ENCODE data around the gene KCNMB2.

The KCNMB2 gene

GRCh38 chr3:178826435-178827123 lies 290.3 kb downstream of the KCNMB2 start:
- TF ChIP-seq GATA3 (IDR thresholded peaks at IDR 0.05; ENCODE audit: low read depth, low read length) (no peak), GATA2 (IDR thresholded peaks at IDR 0.05; ENCODE audit: low read depth, low read length) (no peak)

GRCh38 chr3:178827285-178827856 lies 291.1 kb downstream of the KCNMB2 start:
- TF ChIP-seq GATA3 (IDR thresholded peaks at IDR 0.05; ENCODE audit: low read depth, low read length) (no peak), GATA2 (IDR thresholded peaks at IDR 0.05; ENCODE audit: low read depth, low read length) (no peak)

GRCh38 chr3:178833695-178834094 lies 297.5 kb downstream of the KCNMB2 start:
- no peak for TF ChIP-seq GATA2 (IDR thresholded peaks at IDR 0.05; ENCODE audit: low read depth, low read length)
- TF ChIP-seq GATA3 (IDR thresholded peaks at IDR 0.05; ENCODE audit: low read depth, low read length) = no peak

GRCh38 chr3:178835033-178835432 lies 298.8 kb downstream of the KCNMB2 start:
- TF ChIP-seq GATA2 (IDR thresholded peaks at IDR 0.05; ENCODE audit: low read depth, low read length) (no peak), GATA3 (IDR thresholded peaks at IDR 0.05; ENCODE audit: low read depth, low read length) (no peak)

- TF ChIP-seq GATA2 (IDR thresholded peaks at IDR 0.05; ENCODE audit: low read depth, low read length) (no peak), GATA3 (IDR thresholded peaks at IDR 0.05; ENCODE audit: low read depth, low read length) (no peak)
Observed at GRCh38 chr3:178837512-178837911, 301.3 kb downstream of the KCNMB2 start.

GRCh38 chr3:178840586-178840985 lies 304.4 kb downstream of the KCNMB2 start:
- no peak for TF ChIP-seq GATA3 (IDR thresholded peaks at IDR 0.05; ENCODE audit: low read depth, low read length)
- TF ChIP-seq GATA2 (IDR thresholded peaks at IDR 0.05; ENCODE audit: low read depth, low read length) = no peak

GRCh38 chr3:178841011-178841410 lies 304.8 kb downstream of the KCNMB2 start:
- TF ChIP-seq GATA2 (IDR thresholded peaks at IDR 0.05; ENCODE audit: low read depth, low read length) (no peak), GATA3 (IDR thresholded peaks at IDR 0.05; ENCODE audit: low read depth, low read length) (no peak)

- TF ChIP-seq GATA3 (IDR thresholded peaks at IDR 0.05; ENCODE audit: low read depth, low read length) (no peak), GATA2 (IDR thresholded peaks at IDR 0.05; ENCODE audit: low read depth, low read length) (no peak)
Observed at GRCh38 chr3:178844916-178845315, 308.7 kb downstream of the KCNMB2 start.

GRCh38 chr3:178845420-178846118 lies 309.3 kb downstream of the KCNMB2 start:
- TF ChIP-seq GATA3 (IDR thresholded peaks at IDR 0.05; ENCODE audit: low read depth, low read length) (no peak), GATA2 (IDR thresholded peaks at IDR 0.05; ENCODE audit: low read depth, low read length) (no peak)

GRCh38 chr3:178847190-178847589 lies 311.0 kb downstream of the KCNMB2 start:
- no peak for TF ChIP-seq GATA3 (IDR thresholded peaks at IDR 0.05; ENCODE audit: low read depth, low read length)
- TF ChIP-seq GATA2 (IDR thresholded peaks at IDR 0.05; ENCODE audit: low read depth, low read length) = no peak

- no peak for TF ChIP-seq GATA2 (IDR thresholded peaks at IDR 0.05; ENCODE audit: low read depth, low read length)
- no peak for TF ChIP-seq GATA3 (IDR thresholded peaks at IDR 0.05; ENCODE audit: low read depth, low read length)
Observed at GRCh38 chr3:178849199-178849910, 313.1 kb downstream of the KCNMB2 start.

- TF ChIP-seq GATA2 (IDR thresholded peaks at IDR 0.05; ENCODE audit: low read depth, low read length) (no peak), GATA3 (IDR thresholded peaks at IDR 0.05; ENCODE audit: low read depth, low read length) (no peak)
Observed at GRCh38 chr3:178850450-178851190, 314.4 kb downstream of the KCNMB2 start.

- TF ChIP-seq GATA2 (IDR thresholded peaks at IDR 0.05; ENCODE audit: low read depth, low read length) (no peak), GATA3 (IDR thresholded peaks at IDR 0.05; ENCODE audit: low read depth, low read length) (no peak)
Observed at GRCh38 chr3:178851564-178851963, 315.3 kb downstream of the KCNMB2 start.

- no peak for TF ChIP-seq GATA3 (IDR thresholded peaks at IDR 0.05; ENCODE audit: low read depth, low read length)
- no peak for TF ChIP-seq GATA2 (IDR thresholded peaks at IDR 0.05; ENCODE audit: low read depth, low read length)
Observed at GRCh38 chr3:178856804-178857203, 320.6 kb downstream of the KCNMB2 start.

All from SH-SY5Y (cell line).